GM19238 (cell line): Measurements from ENCODE around the gene PSAPL1.

Experiments
- DNase-seq: peaks from one replicate; pipeline ENCODE4 v3.0.0; 2011; ENCODE audit warnings: low spot score; ENCODE audit not compliant: insufficient read length

The PSAPL1 gene

GRCh38 chr4:7431696-7432530 lies 2.8 kb downstream of the PSAPL1 start:
- DNase-seq: no peak

- DNase-seq: no peak
Observed at GRCh38 chr4:7430965-7431695, 3.6 kb downstream of the PSAPL1 start.

GRCh38 chr4:7430368-7430964 lies 4.3 kb downstream of the PSAPL1 start:
- DNase-seq: no peak

- DNase-seq: no peak
Observed at GRCh38 chr4:7429601-7430078, 5.1 kb downstream of the PSAPL1 start.

GRCh38 chr4:7429069-7429416 lies 5.7 kb downstream of the PSAPL1 start:
- DNase-seq: no peak

- DNase-seq: no peak
Observed at GRCh38 chr4:7428261-7429068, 6.3 kb downstream of the PSAPL1 start.

- DNase-seq: no peak
Observed at GRCh38 chr4:7427831-7428260, 6.9 kb downstream of the PSAPL1 start.

- DNase-seq: no peak
Observed at GRCh38 chr4:7427361-7427760, 7.4 kb downstream of the PSAPL1 start.

- no peak for DNase-seq
Observed at GRCh38 chr4:7426525-7427171, 8.1 kb downstream of the PSAPL1 start.

GRCh38 chr4:7425591-7426468 lies 8.9 kb downstream of the PSAPL1 start:
- no peak for DNase-seq

GRCh38 chr4:7425124-7425523 lies 9.6 kb downstream of the PSAPL1 start:
- DNase-seq: no peak

- DNase-seq: no peak
Observed at GRCh38 chr4:7424553-7425111, 10.1 kb downstream of the PSAPL1 start.

- DNase-seq: no peak
Observed at GRCh38 chr4:7423801-7424552, 10.8 kb downstream of the PSAPL1 start.

- DNase-seq: no peak
Observed at GRCh38 chr4:7423391-7423790, 11.3 kb downstream of the PSAPL1 start.

- no peak for DNase-seq
Observed at GRCh38 chr4:7422898-7423180, 11.9 kb downstream of the PSAPL1 start.

GRCh38 chr4:7422151-7422897 lies 12.4 kb downstream of the PSAPL1 start:
- DNase-seq: no peak

- DNase-seq: no peak
Observed at GRCh38 chr4:7421356-7422150, 13.2 kb downstream of the PSAPL1 start.

- DNase-seq: no peak
Observed at GRCh38 chr4:7420661-7421040, 14.1 kb downstream of the PSAPL1 start.
